GM19463 (cell line): Measurements from ENCODE around the gene CLEC18C.
"Not testable (repeated sequence)": the region's sequence is repeated elsewhere in the genome, so short reads cannot be mapped to it uniquely, and the experiment has no call there.

ENCODE experiments used
- ATAC-seq: cut with Tn5 transposase; IDR thresholded peaks from one replicate; pipeline ENCODE4 v1.9.1; 2021; ENCODE audit warnings: mild to moderate bottlenecking, moderate library complexity; ENCODE audit not compliant: unreplicated experiment

CLEC18C gene

GRCh38 chr16:70173212-70173837 lies at the start of gene CLEC18C:
TSS of gene CLEC18C (plus strand) at chr16:70173787. CDS start at chr16:70174279, 492 bp downstream.
- not testable (repeated sequence) for ATAC-seq

- not testable (repeated sequence) for ATAC-seq
These were observed 49.8 kb upstream of the CLEC18C start for GRCh38 chr16:70123822-70124221.

DNA sequence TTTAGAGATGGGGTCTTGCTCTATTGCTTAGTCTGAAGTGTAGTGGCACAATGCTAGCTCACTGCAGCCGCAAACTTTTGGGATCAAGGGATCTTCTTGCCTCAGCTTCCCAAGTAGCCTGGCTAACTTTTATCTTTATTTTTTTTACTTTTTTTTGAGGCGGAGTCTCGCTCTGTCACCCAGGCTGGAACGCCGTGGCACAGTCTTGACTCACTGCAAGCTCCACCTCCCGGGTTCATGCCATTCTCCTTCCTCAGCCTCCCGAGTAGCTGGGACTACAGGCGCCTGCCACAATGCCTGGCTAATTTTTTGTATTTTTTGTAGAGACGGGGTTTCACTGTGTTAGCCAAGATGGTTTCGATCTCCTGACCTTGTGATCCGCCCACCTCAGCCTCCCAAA lies 47.4 kb upstream of the CLEC18C start:
- ATAC-seq = not testable (repeated sequence)

DNA sequence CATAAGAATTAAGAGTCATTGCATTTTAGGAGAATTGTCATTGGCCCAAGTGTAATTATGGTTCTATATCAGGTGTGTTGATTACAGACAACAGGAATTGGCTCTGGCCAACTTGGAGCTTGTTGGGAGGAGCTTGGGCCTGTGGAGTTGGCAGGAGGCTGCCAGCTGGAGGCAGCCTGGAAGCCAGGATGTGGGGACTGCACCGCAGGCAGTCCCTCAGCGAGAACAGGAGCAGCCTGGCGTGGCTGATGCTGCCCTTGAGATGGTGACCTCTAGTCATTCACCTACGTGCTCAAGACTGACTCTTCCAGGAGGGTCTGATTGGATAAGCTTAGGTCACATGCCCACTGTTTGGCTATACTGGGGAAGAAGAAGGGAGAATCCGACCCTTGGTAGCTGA lies 45.9 kb upstream of the CLEC18C start:
- not testable (repeated sequence) for ATAC-seq

- not testable (repeated sequence) for ATAC-seq
These were observed 44.7 kb upstream of the CLEC18C start for GRCh38 chr16:70128844-70129243.

- not testable (repeated sequence) for ATAC-seq
These were observed 37.8 kb upstream of the CLEC18C start for GRCh38 chr16:70135796-70136195.

GRCh38 chr16:70136595-70136994 lies 37.0 kb upstream of the CLEC18C start:
- not testable (repeated sequence) for ATAC-seq

DNA sequence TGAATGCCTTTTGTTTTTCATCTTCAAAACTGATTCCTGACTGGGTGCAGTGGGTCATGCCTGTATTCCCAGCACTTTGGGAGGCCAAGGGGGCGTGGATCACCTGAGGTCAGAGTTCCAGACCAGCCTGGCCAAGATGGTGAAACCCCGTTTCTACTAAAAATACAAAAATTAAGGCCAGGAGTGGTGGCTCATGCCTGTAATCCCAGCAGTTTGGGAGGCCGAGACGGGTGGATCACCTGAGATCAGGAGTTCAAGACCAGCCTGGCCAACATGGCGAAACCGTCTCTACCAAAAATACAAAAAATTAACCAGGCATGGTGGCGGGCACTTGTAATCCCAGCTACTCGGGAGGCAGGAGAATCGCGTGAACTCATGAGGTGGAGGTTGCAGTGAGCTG lies 30.8 kb upstream of the CLEC18C start:
- not testable (repeated sequence) for ATAC-seq

- ATAC-seq = not testable (repeated sequence)
These were observed 30.2 kb upstream of the CLEC18C start for GRCh38 chr16:70143231-70143895.

DNA sequence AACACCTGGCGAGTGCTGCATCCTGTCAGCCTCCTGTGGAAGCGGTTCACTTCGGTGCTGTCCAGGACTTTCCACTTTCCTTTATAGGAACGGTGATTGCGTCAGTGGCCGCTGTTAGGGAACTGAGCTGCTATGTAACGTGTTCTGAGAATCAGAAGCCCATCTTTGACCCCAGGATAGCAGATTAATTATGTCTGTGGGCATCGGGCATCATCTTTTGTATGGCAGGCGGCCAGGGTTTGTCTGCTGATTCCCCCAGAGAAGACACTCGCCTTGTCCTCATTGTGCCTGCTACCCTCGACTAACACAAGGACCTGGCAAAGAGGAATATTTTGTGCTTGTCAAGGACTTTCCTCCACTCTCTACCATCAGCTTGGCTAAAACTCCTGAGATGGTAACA lies 25.7 kb upstream of the CLEC18C start:
- ATAC-seq = not testable (repeated sequence)

- ATAC-seq = not testable (repeated sequence)
These were observed 25.1 kb upstream of the CLEC18C start for GRCh38 chr16:70148453-70148852.

DNA sequence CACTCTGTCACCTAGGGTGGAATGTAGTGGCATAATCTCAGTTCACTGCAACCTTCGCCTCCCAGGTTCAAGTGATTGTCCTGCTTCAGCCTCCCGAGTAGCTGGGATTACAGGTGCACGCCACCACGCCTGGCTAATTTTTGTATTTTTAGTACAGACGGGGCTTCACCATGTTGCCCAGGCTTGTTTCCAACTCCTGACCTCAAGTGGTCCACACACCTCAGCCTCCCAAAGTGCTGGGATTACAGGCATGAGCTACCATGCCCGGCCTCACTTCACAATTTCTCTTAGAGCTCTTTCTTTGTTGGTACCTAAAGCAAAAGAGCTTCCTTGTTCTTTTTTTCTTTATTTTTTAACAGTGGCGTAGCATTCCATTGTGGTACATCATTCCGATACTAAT lies 24.3 kb upstream of the CLEC18C start:
- not testable (repeated sequence) for ATAC-seq

DNA sequence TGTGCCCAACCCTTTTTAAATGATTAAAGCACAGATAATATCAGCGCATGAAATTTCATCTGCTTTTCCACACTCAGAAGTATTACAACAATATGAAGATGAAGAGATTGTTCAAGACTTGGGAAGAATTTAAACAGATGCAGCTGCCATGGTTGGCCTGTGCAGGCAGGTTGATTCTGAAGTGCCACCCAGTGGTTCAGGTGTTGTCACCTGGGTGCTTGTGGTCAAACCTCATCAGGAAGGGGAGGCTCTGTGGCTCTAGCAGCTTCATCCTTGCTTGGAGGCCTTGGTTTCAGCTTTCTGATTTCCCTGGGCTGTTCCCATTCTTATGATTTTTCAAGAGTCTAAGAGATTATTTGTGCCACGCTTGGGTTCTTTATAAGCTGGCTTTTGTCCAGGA lies 22.2 kb upstream of the CLEC18C start:
- no peak for ATAC-seq

DNA sequence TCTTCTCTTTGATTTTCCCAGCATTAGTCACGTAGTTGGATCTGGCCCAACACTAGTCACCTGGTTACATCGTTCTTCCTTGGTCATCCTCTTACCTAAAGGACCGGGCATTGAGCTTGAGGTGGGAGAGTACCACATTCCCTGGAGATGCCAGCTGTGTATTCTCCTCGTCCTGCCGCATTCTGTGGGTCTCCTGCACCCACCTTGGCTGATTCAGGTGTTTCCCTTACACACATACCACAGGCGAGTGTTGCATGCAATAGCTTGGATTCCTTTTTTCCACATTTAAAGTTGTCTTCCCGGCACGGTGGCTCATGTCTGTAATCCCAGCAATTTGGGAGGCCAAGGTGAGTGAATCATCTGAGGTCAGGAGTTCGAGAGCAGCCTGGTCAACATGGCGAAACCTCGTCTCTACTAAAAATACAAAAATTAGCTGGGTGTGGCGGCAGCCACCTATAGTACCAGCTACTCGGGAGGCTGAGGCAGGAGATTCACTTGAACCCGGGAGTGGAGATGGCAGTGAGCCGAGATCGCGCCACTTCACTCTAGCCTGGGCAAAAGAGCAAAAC lies 21.6 kb upstream of the CLEC18C start:
- ATAC-seq = no peak

DNA sequence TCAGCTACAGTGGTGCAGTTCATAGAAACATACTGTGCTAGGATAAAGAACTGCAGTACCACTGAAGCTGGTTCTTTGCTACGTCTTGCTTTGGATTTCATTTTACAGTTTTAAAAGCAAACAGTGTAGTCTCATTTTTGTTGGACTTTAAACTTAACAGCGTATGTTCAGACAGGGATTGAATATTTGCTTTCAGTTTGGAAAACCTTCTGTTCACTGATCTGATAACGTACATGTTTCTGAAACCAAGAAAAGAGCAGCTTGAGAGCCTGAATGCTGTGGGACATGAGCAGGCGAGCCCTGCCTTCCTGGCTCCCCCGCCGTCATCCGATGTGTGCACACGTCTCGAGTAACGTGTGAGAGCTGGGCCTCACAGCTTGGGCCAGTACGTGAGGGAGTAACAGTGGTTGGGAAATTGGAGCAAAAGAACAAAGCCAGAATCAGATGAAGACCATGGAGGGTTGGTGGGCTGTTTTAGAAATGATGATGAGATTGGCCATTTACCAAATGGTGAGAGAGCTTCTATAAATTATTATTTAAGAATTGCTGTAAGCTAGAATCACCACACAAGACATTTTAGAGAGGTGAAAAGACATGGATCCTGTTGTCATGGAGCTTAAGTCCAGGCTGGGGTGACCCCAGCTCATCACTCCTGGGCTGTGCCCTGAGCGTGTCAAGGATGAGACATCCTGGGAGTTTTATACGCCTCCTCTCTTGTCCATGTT lies 20.8 kb upstream of the CLEC18C start:
- no peak for ATAC-seq

DNA sequence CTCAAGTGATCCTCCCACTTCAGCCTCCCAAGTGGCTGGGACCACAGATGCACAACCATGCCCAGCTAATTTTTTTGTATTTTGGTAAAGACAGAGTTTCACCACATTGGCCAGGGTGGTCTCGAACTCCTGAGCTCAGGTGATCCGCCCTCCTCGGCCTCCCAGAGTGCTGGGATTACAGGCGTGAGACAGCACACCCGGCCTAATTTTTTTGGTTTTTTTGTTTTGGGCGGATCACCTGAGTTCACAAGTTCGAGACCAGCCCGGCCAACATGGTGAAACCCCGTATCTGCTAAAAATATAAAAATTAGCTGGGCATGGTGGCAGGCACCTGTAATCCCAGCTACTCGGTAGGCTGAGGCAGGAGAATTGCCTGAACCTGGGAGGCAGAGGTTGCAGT lies 18.9 kb upstream of the CLEC18C start:
- ATAC-seq = not testable (repeated sequence)

- ATAC-seq = no peak
These were observed 17.2 kb upstream of the CLEC18C start for GRCh38 chr16:70156207-70156978.

- no peak for ATAC-seq
These were observed 16.5 kb upstream of the CLEC18C start for GRCh38 chr16:70157105-70157476.

DNA sequence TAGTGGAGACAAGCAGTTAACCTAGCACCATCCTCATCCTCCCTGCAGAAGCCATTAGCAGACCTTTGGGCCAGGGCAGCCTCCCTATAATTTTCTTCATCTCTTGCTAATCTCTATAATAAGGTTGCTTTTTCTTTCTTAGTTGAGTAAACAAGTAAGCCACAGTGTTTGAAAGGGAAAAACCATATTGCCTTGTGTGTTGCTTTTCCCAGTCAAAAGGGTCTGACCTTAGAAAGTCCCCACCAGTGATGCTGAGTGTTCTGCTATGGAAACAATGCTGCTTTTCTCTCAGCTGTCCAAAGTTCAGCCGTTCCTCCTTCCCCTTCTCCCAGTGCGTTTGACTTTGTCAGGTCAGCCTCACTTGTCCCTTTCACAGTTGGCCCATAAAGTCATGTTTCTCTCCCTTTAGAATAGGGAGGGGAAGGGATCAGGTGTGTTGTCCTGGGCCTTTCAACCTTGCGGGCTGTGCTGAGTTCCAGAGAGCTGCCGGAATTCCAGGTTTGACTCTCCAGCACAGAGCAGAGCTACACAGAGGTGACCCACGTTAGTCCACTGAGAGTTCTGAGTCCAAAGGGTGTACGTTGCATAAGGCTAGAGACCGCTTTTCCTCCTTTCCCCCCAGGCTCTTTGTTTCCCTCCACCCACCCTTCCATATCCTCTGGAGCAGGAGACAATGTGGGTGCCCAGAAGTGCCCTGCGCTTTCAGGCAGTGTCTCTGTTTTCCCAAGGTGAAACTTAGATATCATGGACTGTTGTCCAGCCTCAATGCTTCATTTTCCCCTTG lies 15.9 kb upstream of the CLEC18C start:
- no peak for ATAC-seq
